ENCODE measurements around the gene TXNDC11. TPM values are rescaled to one million over a fixed set of nuclear protein-coding genes. Genes with fewer than 3 reads are reported as not detected.

Gene TXNDC11
- total RNA-seq, 2 donors from 2014 or later: 29.5 to 38.1 TPM

GRCh38 chr16:11670171-11671131 lies 72.2 kb downstream of the TXNDC11 start:
- H3K4me3 ChIP-seq: peak overlapping the region in 1 of 2 donors; percentile 98
- no peak for DNase-seq (ENCODE audit: low spot score)
- peaks cover 0 to 66% of the 10 kb centered on the region in 2 donors for H3K4me1 ChIP-seq

GRCh38 chr16:11669380-11670146 lies 73.1 kb downstream of the TXNDC11 start:
- Histone ChIP-seq H3K4me3 (peak overlapping the region; percentile 92 to 98), H3K27ac (peak overlapping the region; percentile 90 to 91), H3K4me1 (peaks cover 0 to 61% of the 10 kb centered on the region in 2 donors), H3K9me3 (no peaks in the 10 kb centered on the region), H3K27me3 (no peaks in the 10 kb centered on the region), H3K36me3 (no peaks in the 10 kb centered on the region)
- DNase-seq (ENCODE audit: low spot score): peak; percentile 80
- no peak for TF ChIP-seq CTCF (IDR thresholded peaks at IDR 0.05)

More at GRCh38 chr16:11670171-11671131, 72.2 kb downstream of the TXNDC11 start:
- no peak for TF ChIP-seq CTCF (IDR thresholded peaks at IDR 0.05)
- Histone ChIP-seq H3K27ac (peak overlapping the region; percentile 90 to 91), H3K9me3 (no peaks in the 10 kb centered on the region), H3K36me3 (no peaks in the 10 kb centered on the region), H3K27me3 (no peaks in the 10 kb centered on the region)

GRCh38 chr16:11668623-11669379 lies 73.9 kb downstream of the TXNDC11 start:
- no peaks in the 10 kb centered on the region for H3K36me3 ChIP-seq
- no peaks in the 10 kb centered on the region for H3K9me3 ChIP-seq
- DNase-seq (ENCODE audit: low spot score): no peak
- TF ChIP-seq CTCF (IDR thresholded peaks at IDR 0.05): no peak
- H3K4me3 ChIP-seq: peak overlapping the region; percentile 92 to 98
- H3K27me3 ChIP-seq: no peaks in the 10 kb centered on the region
- peaks cover 0 to 53% of the 10 kb centered on the region in 2 donors for H3K4me1 ChIP-seq
- H3K27ac ChIP-seq: peak overlapping the region; percentile 90 to 91

GRCh38 chr16:11667824-11668622 lies 74.6 kb downstream of the TXNDC11 start, which contains the start of gene SNN:
SNN (plus strand) TSS chr16:11668455; CDS start chr16:11676060, 7,605 bp downstream.
- DNase-seq (ENCODE audit: low spot score): peak; percentile 79
- no peaks in the 10 kb centered on the region for H3K27me3 ChIP-seq
- no peaks in the 10 kb centered on the region for H3K36me3 ChIP-seq
- H3K4me1 ChIP-seq: peaks cover 0 to 45% of the 10 kb centered on the region in 2 donors
- no peaks in the 10 kb centered on the region for H3K9me3 ChIP-seq
- H3K27ac ChIP-seq: peak within 1 kb of the TSS; percentile 90 to 91
- no peak for TF ChIP-seq CTCF (IDR thresholded peaks at IDR 0.05)
- peak within 1 kb of the TSS; percentile 92 to 98 for H3K4me3 ChIP-seq

Data from right atrium auricular region (tissue), 2 donors.